Keratinocyte (primary cell): ENCODE results near the gene STARD4. TPM values are rescaled to one million over a fixed set of nuclear protein-coding genes. Genes with fewer than 3 reads are reported as not detected.
A peak's percentile ranks its signal among the peaks of the same experiment; 100 is the strongest.

Source experiments
- DNase-seq: peaks from one replicate; pipeline ENCODE4 v3.0.0-alpha.2; 2011; ENCODE audit warnings: low read depth, missing footprints, low spot score
- FAIRE-seq: peaks from 2 replicates; lab custom pipeline; 2011; peaks lifted over from hg19 to GRCh38; lab: Jason Lieb, UNC
- H2AFZ ChIP-seq: 2 replicates; pipeline ENCODE4 v1.6.0; 2012; ENCODE audit warnings: low read length, control low read depth, inconsistent platforms; ENCODE audit not compliant: control insufficient read depth
- H3K27ac ChIP-seq: 2 replicates; pipeline ENCODE4 v1.5.1; 2011; ENCODE audit warnings: low read length; ENCODE audit not compliant: control insufficient read depth, insufficient read depth
- H3K27me3 ChIP-seq: 3 replicates; pipeline ENCODE4 v1.6.0; 2011; ENCODE audit warnings: low read length; ENCODE audit not compliant: control insufficient read depth, insufficient read depth; ENCODE audit errors: extremely low read depth
- H3K36me3 ChIP-seq, 2 experiments: 2 replicates in 1 of 2; 3 replicates in 1 of 2; pipeline ENCODE4 v1.5.1; 2011; ENCODE audit warnings: low read length in 2 of 2, mild to moderate bottlenecking in 1 of 2; ENCODE audit not compliant: control insufficient read depth in 2 of 2, insufficient read depth in 2 of 2; ENCODE audit errors: extremely low read depth in 1 of 2
- H3K4me1 ChIP-seq: 3 replicates; pipeline ENCODE4 v1.5.1; 2011; ENCODE audit warnings: low read length; ENCODE audit not compliant: control insufficient read depth, insufficient read depth; ENCODE audit errors: extremely low read depth
- H3K4me2 ChIP-seq: 3 replicates; pipeline ENCODE4 v1.6.0; 2011; ENCODE audit warnings: low read depth, low read length; ENCODE audit not compliant: control insufficient read depth, insufficient read depth; ENCODE audit errors: extremely low read depth
- H3K4me3 ChIP-seq, 3 experiments: fragments of 200-600 bp in 1 of 3; sonication (generic) in 1 of 3; 2 replicates in 2 of 3; 3 replicates in 1 of 3; pipeline ENCODE4 v1.5.1; 2011 to 2016; ENCODE audit warnings: low read length in 3 of 3, mild to moderate bottlenecking in 3 of 3, control low read depth in 2 of 3, inconsistent platforms in 1 of 3, low read depth in 1 of 3, mixed read lengths in 1 of 3, mixed run types in 1 of 3, moderate library complexity in 1 of 3; ENCODE audit not compliant: control insufficient read depth in 2 of 3, insufficient read depth in 2 of 3; ENCODE audit errors: extremely low read depth in 1 of 3
- H3K79me2 ChIP-seq: 2 replicates; pipeline ENCODE4 v1.6.0; 2012; ENCODE audit warnings: low read length; ENCODE audit not compliant: control insufficient read depth, insufficient read depth
- H3K9ac ChIP-seq: 3 replicates; pipeline ENCODE4 v1.6.0; 2011; ENCODE audit warnings: low read length; ENCODE audit not compliant: control insufficient read depth, insufficient read depth; ENCODE audit errors: extremely low read depth
- H3K9me1 ChIP-seq: 3 replicates; pipeline ENCODE4 v1.6.0; 2011; ENCODE audit warnings: low read length; ENCODE audit not compliant: control insufficient read depth, insufficient read depth; ENCODE audit errors: extremely low read depth
- H3K9me3 ChIP-seq: 2 replicates; pipeline ENCODE4 v1.5.1; 2012; ENCODE audit warnings: low read depth, low read length; ENCODE audit not compliant: control insufficient read depth
- H4K20me1 ChIP-seq: 3 replicates; pipeline ENCODE4 v1.6.0; 2011; ENCODE audit warnings: low read length; ENCODE audit not compliant: control insufficient read depth, insufficient read depth; ENCODE audit errors: extremely low read depth
- EZH2 ChIP-seq: IDR thresholded peaks from one replicate; pipeline ENCODE4 v1.6.1; 2012; ENCODE audit warnings: inconsistent platforms, mild to moderate bottlenecking, low read length, moderate library complexity
- dilution Hi-C: fragments of 300-500 bp; cut with MboI; formaldehyde crosslinking; loops from one replicate; pipeline ENCODE4 v1.7.0; 2020; ENCODE audit warnings: low sequenced_read_pairs; ENCODE audit not compliant: extremely low pct_ligation_motif_present
- polyA plus RNA-seq, 5 experiments: library from polyadenylated mRNA; depleted of rRNA in 3 of 5; stranded (reverse) in 3 of 5; stranded (forward) in 1 of 5; unstranded in 1 of 5; fragments of >200 nt; gene quantifications; 1 replicate in 1 of 5; 2 replicates in 3 of 5; 3 replicates in 1 of 5; pipeline versions ENCODE4 v1.2.1 to v1.2.3, GENCODE V29; 2011 to 2012; ENCODE audit warnings: missing spikeins in 2 of 5, low read depth in 1 of 5, low replicate concordance in 1 of 5
- TF ChIP-seq, protein P1 (sequence below), 3 experiments: IDR thresholded peaks in 1 of 3; conservative IDR thresholded peaks in 1 of 3; optimal IDR thresholded peaks in 1 of 3; 2 replicates in 2 of 3; 3 replicates in 1 of 3; pipeline versions ENCODE3 to v1.5.1; 2011; ENCODE audit warnings: low read length in 3 of 3, mild to moderate bottlenecking in 3 of 3, moderate library complexity in 2 of 3, control low read depth in 1 of 3, inconsistent platforms in 1 of 3; ENCODE audit not compliant: insufficient read depth in 2 of 3; ENCODE audit errors: extremely low read depth in 1 of 3

STARD4 gene
- polyA plus RNA-seq, 1 donor (not counting 4 experiments of a cell fraction or from before 2014, with no cell fraction given), result 86.4 TPM

DNA sequence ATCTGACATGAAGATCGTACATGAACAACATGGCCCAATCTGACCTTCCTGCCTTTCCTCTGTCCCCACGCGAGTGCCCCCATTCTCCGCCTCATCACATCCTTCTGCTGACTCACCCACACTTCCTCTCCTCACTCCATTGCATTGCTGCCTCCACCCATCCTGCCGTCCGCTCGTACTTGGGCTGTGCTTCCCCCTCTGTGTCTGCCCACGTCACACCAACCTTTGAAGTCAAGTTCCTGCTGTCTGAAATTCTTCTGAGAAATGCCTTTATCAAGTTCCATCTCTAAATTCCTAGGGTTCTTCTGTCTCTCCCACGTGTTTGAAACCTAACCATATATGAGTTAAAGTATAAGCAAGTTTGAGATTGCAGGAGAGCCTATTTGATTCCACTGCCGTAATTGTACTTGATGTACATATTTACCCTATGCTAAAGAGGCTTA lies 18.0 kb upstream of the STARD4 start:
- Histone ChIP-seq H3K4me1 (peaks cover 9% of the 10 kb centered on the region), H2AFZ (peak overlapping the region; percentile 95), H3K27ac (peak overlapping the region; percentile 49), H3K27me3 (no peaks in the 10 kb centered on the region), H3K9ac (no peak overlapping the region), H3K9me3 (no peaks in the 10 kb centered on the region), H3K36me3 (no peaks in the 10 kb centered on the region), H3K79me2 (no peaks in the 10 kb centered on the region), H3K9me1 (no peaks in the 10 kb centered on the region), H4K20me1 (no peaks in the 10 kb centered on the region), H3K4me2 (peak overlapping the region; percentile 55), H3K4me3 (no peak overlapping the region)
- TF ChIP-seq, protein P1, sequence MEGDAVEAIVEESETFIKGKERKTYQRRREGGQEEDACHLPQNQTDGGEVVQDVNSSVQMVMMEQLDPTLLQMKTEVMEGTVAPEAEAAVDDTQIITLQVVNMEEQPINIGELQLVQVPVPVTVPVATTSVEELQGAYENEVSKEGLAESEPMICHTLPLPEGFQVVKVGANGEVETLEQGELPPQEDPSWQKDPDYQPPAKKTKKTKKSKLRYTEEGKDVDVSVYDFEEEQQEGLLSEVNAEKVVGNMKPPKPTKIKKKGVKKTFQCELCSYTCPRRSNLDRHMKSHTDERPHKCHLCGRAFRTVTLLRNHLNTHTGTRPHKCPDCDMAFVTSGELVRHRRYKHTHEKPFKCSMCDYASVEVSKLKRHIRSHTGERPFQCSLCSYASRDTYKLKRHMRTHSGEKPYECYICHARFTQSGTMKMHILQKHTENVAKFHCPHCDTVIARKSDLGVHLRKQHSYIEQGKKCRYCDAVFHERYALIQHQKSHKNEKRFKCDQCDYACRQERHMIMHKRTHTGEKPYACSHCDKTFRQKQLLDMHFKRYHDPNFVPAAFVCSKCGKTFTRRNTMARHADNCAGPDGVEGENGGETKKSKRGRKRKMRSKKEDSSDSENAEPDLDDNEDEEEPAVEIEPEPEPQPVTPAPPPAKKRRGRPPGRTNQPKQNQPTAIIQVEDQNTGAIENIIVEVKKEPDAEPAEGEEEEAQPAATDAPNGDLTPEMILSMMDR (optimal IDR thresholded peaks at IDR 0.05 in 1 of 3, IDR thresholded peaks at IDR 0.05 in 1 of 3, conservative IDR thresholded peaks at IDR 0.05 in 1 of 3; ENCODE audit: extremely low read depth in 1 of 3, insufficient read depth in 2 of 3, low read length in 3 of 3), result no peak
- TF ChIP-seq EZH2, result no peak
- FAIRE-seq (peak; percentile 83), DNase-seq (no peak)
- dilution Hi-C loops, result no loop called here

- Histone ChIP-seq H4K20me1 (no peaks in the 10 kb centered on the region), H3K9me1 (no peaks in the 10 kb centered on the region), H3K27me3 (no peaks in the 10 kb centered on the region), H3K4me1 (peaks cover 9% of the 10 kb centered on the region), H3K27ac (no peak overlapping the region), H3K9ac (no peak overlapping the region), H3K36me3 (no peaks in the 10 kb centered on the region), H3K79me2 (no peaks in the 10 kb centered on the region), H3K9me3 (no peaks in the 10 kb centered on the region), H3K4me2 (no peak overlapping the region), H3K4me3 (no peak overlapping the region), H2AFZ (no peak overlapping the region)
- no peak for TF ChIP-seq EZH2
- TF ChIP-seq, protein P1 (optimal IDR thresholded peaks at IDR 0.05 in 1 of 3, IDR thresholded peaks at IDR 0.05 in 1 of 3, conservative IDR thresholded peaks at IDR 0.05 in 1 of 3; ENCODE audit: extremely low read depth in 1 of 3, insufficient read depth in 2 of 3, low read length in 3 of 3), result no peak
- FAIRE-seq, result no peak
- DNase-seq, result no peak
- dilution Hi-C loops, result no loop called here
These were observed 15.7 kb upstream of the STARD4 start for GRCh38 chr5:111528056-111528455.
